Measurements from ENCODE around the gene CCNL2.
A peak's percentile ranks its signal among the peaks of the same experiment; 100 is the strongest.
"Not testable (repeated sequence)": the region's sequence is repeated elsewhere in the genome, so short reads cannot be mapped to it uniquely, and the experiment has no call there.

The CCNL2 gene

DNA sequence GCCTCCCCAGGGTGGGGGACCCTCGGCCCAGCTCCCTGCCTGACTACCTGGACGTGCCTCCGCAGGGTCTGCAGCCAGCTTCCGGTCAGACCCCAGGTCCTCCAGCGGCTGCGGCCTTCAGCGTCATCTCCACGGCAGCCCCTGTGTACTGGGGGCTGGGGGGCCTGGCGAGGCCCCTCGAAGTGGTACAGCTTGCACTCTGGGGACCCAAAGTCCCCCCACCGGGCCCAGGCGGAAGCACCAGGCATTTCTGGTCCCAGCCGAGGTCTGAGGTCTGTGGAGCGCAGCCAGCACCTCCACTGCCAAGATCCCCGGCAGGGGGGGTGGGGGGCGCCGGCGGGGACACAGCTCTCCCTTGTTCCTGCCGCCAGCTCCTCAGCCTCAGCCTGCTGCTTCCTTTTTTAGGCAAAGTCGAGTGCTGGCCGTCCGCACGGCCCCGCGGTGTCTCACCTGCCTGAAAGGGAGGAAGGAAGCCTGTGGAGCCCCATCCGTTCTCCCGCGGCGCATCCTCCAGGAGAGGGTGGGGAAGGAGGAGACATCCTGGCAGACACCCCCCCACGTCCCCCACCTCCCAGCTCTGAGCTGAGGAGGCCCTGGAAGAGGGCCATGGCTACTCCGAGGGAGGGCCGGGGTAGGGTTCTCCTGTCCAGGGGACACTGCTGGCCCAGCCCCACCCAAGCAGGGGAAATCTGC is 35.1 kb upstream of the CCNL2 start:
- peak; percentile 63 for DNase-seq

DNA sequence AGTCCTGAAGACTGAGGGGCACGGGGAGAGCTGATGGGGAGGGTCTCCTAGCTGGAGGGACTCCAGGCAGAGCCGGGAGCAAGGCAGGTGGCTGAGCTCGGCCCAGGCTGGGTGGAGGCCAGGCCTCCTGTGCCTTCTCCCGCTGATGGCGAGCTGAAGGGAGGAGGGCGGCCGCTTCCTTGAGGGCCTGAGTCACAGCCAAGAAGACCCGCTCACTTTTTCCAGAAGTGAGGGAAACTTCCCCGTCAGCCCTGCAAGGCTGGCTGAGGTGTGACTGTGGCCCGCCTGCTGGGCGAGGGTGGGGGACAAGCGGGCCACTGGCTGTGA is 34.6 kb upstream of the CCNL2 start:
- peak; percentile 59 for DNase-seq

DNA sequence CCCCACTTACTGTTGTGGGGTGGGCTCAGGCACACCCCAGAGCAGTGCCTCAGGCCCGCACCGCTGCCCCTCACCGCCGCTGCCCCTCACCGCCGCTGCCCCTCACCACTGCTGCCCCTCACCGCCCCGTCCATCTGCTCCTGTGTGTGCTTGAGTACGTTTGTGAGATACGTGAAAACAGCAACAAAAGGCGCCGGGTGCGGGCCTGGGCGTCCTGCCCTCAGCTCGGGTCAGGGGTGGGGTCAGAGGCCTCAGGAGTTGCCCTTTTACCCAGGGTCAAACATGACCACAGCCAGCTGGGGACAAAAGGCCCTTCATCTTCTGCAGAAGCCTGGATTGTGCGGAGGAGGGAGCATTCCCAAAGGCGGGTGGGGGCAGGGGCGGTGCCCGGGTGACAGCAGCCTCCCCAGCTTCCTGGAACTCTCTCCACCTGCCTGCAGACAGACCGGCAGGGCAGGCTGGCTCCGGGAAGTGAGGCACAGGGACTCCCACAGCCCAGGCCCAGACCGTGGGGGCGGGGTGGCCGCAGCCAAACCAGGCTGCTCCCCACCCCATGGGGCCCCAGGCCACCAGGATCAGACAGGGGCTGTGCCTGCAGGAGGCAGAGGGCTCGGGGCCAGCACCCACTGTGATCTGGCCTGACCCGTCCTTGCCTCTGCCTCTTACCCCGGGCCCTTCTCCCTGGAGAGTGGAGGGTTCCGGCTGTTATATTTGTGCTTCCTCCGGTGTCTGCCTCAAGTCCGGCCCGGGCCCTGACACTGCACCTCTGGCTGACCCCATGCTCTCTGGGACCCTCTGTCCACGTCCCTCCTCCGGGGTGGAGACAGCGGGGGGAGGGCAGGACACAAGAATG is 34.0 kb upstream of the CCNL2 start:
- DNase-seq: peak; percentile 78

DNA sequence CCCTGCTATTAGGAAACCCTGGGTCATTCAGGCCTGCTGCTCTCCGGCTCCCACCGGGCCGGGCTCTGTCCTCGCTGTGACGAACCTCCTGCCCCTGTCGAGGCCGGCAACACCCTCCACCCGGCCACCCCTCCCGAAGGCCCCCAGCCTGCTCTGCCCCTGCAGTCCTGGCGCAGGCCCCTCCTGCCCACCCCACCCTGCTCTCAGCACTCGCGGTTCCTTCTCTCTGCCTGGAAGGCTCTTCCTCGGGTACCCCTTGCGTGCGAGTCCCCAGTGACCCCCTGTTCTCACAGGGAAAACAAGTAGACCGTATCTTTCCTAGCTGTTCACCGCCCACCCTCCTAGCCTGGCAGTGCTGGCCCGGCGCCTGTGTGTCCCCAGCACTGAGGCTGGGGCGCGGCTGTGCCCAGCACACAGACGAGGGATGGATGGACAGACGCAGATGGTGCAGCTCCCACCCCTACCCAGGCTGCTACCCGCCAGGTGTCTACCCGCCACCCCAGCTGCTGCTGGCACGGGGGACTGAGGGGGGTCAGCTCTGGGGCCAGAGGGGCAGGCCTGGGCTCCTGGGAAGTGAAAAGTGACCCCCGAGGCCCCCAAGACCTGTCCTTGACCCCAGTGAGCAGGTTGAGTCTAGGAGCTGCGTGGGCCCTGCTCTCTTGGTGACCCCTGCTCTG is 33.3 kb upstream of the CCNL2 start:
- DNase-seq: no peak

DNA sequence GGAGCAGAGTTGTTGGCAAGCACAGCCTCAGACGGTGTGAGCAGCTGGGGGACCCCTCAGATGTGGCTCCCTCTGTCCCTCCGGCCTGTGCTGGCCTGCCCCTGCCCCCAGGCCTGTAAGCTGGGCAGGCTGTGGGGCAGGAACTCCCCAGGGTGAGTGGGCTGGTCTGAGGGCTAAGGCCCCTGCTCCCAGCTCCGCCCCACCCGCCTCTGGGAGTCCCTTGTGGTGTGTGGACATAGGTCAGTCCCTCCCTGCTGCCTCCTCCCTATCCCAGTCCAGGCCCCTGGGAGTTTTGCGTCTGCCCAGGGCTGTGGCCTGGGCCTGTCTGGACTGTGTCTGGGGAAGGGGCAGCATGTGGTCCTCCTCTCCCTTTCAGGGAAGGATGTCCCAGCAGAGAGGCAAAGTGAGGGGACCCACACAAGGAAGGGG is 32.7 kb upstream of the CCNL2 start:
- peak; percentile 71 for DNase-seq

DNA sequence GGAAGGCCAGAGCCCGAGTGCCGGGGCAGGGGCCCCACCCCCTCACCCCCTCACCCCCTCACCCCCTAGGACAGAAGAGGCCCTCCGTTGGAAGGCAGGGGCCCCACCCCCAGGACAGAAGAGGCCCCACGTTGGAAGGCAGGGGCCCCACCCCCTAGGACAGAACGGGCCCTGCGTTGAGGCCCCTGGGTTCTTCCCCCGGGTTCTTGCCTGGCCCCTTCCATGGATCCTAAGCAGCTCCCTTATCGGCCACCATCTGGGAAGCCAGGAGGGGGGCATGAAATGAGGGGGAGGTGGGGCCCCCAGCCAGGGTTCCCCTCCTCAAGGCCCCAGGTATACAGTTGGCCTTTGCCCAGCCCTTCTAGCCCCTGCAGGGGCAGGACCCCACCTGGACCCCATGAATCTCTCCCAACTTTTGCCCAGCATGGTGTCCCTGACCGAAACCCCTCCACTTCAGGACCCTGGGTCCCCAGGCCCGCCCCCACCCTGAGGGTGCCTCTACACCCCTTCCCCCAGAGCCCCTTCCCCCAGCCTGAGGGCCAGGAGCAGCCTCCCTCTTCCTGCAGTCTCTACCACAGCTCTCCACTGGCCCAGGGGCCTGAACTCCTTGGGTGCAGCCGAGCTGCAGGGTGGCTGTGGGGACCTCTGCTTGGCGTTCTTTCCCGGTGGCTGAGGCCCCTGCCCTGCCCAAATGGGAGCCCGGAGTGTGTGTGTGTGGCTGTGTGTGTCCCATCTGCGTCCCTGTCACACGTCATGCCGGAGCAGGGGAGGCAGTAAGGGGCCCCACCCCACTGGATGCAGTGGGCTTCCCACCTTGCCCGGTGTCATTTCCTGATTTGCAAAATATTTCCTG is 32.1 kb upstream of the CCNL2 start:
- no peak for DNase-seq

DNA sequence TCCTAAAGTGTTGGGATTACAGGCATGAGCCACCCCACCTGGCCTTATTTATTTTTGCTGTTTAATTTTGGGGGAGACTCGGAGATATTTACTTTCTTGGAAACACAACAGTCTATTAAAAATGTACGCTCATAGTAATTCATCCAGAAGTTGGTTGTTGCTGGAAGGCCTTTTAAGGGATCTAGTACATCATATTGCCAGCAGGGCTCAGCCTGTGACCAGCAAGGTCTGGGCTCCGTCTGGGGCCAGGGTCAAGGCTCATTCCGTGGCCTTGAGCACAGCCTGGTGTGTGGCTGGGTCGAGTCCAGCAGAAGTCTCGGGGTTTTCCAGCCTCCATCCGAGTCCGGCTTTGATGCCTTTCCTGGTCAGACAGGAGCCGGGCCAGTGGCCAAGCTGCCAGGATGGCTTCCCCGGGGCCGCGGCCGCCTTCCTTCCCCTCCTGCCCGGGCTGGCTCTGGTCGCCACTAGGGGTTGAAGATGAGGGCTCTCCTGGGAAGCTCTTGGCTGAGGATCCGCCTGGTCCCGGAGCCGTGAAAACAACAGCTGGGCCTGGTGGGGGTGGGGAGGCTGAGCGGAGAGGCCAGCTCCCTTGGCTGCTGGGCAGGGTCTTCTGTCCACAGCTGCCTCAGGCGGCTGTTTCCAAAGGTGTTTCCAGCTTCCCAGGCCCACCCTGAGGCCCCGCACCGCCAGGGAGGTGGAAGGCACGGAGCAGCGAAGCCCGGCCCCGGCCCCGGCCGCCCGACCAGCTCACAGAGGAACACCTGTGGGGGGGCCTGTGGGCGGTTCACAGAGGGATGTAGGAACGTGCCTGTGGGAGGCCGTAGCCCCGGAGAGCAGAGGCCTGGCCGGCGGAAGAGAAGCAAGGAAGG is 31.2 kb upstream of the CCNL2 start:
- DNase-seq: peak; percentile 80

DNA sequence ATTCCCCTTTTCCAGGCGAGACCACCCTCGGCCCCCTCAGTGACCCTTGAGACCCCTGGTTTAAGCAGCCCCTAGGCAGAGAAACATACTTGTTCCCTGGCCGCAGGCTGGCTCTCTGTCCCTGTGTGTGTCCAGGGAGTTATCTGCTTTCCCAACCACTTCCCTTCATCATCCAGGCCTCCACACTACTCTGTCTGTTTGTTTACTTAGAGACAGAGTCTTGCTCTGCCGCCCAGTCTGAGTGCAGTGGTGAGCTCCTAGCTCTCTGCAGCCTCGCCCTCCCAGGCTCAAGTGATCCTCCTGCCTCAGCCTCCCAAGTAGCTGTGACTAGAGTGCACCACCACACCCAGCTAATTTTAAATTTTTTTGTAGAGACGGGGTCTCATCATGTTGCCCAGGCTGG is 30.5 kb upstream of the CCNL2 start:
- DNase-seq: no peak

DNA sequence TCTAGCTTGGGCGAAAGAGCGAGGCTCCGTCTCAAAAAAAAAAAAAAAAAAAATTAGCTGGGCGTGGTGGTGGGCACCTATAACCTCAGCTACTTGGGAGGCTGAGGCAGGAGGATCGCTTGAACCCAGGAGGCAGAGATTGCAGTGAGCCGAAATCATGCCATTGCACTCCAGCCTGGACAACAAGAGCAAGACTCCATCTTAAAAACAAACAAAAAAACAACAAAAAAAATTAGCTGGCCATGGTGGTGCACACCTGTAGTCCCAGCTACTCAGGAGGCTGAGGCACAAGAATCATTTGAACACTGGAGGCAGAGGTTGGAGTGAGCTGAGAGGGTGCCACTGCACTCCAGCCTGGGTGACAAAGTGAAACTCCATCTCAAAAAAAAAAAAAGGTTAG is 29.8 kb upstream of the CCNL2 start:
- not testable (repeated sequence) for DNase-seq

DNA sequence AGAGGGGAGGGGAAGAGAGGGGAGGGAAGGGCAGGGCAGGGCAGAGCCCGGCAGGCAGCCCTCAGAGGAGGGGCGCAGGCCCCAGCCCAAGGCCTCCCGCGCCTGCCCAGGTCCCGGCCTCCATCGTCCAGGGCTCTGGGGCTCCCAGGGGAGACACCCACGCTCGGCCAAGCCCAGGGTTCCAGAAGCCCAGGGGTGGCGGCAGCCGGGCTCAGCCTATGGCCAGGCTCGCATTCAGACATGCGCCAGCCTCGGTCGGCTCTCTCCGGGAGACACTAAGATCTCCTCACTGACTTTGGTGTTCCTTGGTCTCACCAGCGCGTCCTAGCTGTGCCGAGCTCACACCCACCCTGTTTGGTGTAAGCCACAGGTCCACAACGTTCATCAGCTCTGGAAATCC is 29.0 kb upstream of the CCNL2 start:
- no peak for DNase-seq

DNA sequence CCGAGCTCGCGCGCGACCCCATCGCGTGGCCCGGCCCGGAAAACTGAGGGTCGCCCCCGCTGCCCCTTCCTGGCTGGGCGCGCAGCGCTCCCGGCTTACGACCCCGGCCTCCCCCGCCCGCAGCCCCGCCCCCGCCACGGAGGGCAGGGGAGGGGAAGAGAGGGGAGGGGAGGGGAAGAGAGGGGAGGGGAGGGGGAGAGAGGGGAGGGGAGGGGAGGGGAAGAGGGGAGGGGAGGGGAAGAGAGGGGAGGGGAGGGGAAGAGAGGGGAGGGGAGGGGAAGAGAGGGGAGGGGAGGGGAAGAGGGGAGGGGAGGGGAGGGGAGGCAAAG is 28.6 kb upstream of the CCNL2 start:
- DNase-seq: no peak

DNA sequence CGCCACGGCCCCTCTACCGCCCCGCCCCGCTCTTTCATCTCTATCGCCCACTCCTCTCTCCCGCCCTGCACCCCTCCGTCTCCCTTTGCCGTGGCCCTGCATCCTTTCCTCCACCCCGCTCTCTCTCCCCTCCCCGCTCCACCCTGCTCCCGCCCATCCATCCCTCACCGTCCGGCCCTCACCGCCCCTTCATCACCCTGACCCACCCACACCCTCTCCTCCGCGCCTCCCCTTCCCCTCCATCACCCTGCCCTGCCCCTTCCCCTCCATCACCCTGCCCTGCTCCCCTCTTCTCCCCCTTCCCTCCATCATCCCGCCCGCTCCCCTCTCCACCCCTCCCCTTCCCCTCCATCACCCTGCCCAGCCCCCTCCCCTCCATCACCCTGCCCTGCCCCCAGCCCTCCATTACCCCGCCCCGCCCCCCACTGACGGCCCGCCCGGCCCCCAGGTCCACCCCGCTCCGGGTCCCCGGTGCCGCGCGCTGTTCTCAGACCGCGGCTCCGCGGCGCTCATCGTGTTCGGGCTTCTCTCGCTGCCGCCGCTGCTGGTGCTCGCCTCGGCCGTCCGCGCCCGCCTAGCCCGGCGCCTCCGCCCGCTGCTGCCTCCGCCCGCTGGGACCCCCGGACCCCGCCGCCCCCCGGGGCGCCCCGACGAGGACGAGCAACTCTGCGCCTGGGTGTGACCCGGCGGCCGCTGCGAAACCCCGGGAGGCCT is 28.1 kb upstream of the CCNL2 start:
- DNase-seq: no peak

DNA sequence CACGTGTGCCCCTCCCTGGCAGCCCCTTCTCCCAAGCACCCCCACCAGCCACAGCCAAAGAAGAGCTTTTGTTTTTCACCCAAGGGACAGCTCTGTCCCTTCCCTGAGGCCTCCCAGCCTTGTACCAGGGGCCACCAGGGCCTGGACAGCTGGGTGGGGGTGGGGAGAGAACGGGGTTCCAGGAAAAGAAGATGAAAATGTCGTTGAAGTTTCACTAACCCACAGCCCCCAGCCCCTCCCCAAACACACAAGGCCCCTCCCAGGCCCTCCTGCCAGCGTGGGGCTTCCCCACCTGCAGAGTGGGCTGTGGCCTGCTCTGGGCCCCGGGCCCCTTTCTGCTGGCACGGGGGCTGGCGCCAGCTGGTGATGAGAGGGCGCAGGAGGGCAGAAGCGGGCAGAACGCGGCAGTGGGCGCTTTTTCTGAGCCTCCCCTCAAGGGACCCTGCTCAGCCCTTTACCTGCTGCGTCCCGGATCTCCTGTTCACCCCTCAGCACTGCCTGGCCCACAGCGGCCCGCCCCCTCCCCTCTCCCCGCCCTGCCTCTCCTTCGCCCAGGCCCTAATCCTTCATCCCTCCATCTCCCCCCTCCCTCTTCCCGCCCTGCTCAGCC is 27.5 kb upstream of the CCNL2 start:
- no peak for DNase-seq

DNA sequence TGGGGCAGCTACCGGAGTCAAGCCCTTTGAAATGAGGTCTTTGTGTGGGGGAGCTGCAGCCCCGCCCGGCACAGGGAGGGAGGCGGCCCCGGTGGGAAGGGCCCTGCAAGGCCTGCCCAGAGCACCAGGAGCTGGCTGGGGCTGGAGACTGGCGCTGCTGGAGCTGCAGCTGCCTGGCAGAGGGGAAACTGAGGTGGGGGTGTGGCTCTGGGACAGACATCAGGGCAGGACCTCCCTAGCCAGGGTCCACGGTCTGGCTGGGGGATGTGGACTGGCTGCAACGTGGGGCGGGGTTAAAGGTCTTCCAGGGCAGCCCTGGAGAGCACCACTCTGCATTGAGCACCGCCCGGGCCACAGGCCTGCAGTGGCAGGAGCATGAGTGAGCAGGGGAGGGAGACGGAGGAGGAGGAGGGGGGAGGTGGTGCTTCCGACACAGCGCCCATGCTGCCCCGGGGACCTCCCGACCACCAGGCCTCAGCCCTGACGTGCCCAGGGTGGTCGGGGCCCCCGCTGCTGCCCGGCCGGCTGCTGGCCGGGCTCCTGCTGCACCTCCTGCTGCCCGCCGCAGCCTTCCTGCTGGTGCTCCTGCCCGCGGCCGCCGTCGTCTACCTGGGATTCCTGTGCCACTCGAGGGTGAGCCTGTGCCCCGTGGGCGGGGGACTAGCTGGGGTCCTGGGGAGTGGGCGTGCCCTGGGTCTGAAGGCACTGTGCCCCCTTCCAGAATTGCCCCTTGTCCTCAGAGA is 26.8 kb upstream of the CCNL2 start:
- peak; percentile 50 for DNase-seq

DNA sequence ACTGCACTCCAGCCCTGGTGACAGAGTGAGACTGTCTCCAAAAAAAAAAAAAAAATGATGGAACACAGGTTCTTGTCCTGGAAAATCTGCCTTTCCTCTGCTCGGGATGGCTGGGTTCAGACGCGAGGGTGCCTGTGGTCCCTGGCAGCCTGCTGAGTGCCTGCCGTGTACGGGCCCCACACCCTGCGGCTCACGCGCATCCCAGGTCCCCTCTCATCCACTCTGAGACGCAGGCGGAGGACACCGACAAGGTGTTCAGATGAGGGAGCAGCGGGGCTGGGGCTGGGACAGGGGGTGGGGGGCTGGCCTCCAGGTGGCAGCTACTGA is 26.3 kb upstream of the CCNL2 start:
- no peak for DNase-seq

DNA sequence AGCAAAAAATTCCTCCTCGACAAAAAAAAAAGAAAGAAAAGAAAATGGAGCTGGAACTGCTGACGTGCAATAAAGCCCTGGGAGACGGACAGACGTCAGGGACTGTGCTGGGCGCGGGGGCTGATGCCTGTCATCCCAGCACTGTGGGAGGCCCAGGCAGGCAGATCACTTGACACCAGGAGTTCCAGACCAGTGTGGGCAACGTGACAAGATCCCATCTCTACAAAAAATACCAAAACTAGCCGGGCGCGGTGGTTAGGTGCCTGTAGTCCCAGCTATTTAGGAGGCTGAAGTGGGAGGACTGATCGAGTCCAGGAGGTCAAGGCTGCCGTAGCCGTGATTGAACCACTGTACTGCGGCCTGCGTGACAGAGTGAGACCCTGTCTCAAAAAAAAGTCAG is 25.6 kb upstream of the CCNL2 start:
- DNase-seq: no peak

DNA sequence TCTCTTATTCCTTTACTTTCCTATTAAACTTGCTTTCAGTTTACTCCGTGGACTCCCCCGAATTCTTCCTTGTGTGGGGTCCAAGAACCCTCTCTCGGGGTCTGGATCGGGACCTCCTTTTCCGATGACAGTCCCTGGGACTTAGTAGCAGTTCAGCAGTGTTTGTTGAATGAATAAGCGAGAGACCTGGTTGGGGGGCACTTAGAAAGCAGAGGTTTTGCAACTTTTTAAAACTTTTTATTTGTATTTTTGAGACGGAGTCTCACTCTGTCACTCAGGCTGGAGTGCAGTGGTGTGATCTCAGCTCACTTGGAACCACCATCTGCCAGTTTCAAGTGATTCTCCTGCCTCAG is 24.1 kb upstream of the CCNL2 start:
- DNase-seq: no peak

DNA sequence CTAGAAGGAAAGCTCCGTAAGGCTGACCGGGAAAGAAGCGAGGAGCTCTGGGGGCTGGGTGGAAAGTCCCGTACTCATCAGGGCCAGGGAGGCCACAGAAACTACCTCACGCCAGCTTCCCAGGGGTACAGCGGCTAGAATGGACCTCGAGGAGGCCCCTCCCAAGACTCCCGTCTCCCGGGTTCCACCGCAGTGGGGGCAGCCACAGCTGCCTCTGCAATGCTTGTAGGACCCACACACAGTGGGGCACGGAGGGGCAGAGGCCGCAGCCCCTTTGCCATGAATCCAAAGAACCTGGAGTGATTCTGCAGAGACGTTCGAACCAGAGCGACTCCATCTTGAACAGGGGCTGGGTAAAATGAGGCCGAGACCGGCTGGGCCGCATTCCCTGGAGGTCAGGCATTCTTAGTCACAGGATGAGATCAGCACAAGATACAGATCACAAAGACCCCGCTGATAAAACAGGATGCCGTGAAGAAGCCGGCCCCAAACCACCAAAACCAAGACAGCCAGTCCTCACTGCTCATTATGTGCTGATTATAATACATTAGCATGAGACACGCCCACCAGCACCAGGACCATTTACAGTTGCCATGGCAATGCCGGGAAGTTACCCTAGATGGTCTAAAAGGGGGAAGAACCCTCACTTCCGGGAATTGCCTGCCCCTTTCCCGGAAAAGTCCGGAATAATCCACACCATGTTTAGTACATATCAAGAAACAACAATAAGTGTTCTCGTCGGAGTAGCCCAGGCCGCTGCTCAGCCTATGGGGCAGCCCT is 23.5 kb upstream of the CCNL2 start:
- no peak for DNase-seq

DNA sequence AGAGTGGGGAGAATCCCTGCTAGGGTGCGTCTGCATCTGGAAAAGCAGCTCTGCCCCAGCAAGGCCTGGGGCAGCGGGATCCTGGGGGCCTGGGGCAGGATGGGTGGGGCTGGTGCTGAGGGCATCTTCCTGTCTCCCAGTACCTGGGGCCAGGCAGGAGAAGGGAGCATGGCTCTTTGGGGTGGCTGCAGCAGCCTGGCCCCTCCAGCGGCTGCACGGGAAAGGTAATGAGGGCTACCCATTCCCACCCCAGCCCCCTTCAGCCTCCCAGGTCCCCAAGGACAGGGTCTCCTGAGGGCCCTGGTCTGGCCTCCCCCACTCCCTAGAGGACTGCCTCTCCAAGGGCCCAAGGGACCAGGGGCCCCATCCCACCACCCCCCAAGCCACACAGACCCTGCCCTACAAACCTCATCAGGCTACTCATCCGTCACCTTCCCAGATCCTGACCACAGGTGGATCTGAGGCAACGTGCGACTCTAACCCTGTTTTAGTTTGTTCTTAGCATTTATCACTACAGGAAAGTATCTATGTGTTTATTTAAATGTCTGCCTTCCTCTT is 22.9 kb upstream of the CCNL2 start:
- DNase-seq: no peak

Data from right kidney (tissue), 1 donor.